B cell (primary cell): ENCODE results near the gene CACNA2D3. TPM values are rescaled to one million over a fixed set of nuclear protein-coding genes. Genes with fewer than 3 reads are reported as not detected.

Experiments
- ATAC-seq: fragments of 200-7000 bp; cut with Tn5 transposase; one replicate; pipeline ENCODE4 v1.10.0; 2021; ENCODE audit warnings: low read depth, mild to moderate bottlenecking, moderate number of reproducible peaks, moderate library complexity
- CTCF ChIA-PET: fragments of 350-600 bp; sonication (Branson Sonifier 250); formaldehyde crosslinking; loops from one replicate; lab custom pipeline; 2021; ENCODE audit warnings: antibody characterized with exemption, inconsistent platforms; lab: Charles Lee
- POLR2A ChIA-PET: fragments of 350-600 bp; sonication (Branson Sonifier 250); formaldehyde crosslinking; loops from one replicate; lab custom pipeline; 2021; ENCODE audit warnings: antibody characterized with exemption; lab: Charles Lee
- DNase-seq: peaks from one replicate; pipeline ENCODE4 v3.0.0; 2013
- H2AFZ ChIP-seq: 2 replicates; pipeline ENCODE4 v1.6.1; 2012; ENCODE audit warnings: mild to moderate bottlenecking, low read depth, low read length; ENCODE audit not compliant: insufficient read depth, poor library complexity, severe bottlenecking
- H3K27ac ChIP-seq, 2 donors: 1 replicate in 1 of 2; 2 replicates in 1 of 2; pipeline ENCODE4 v1.5.1; 2012 to 2013; ENCODE audit warnings: low read length in 2 of 2, mild to moderate bottlenecking in 2 of 2, moderate library complexity in 1 of 2
- H3K27me3 ChIP-seq, 4 experiments: fragments of 200-600 bp in 1 of 4; sonication (generic) in 1 of 4; replicated peaks in 1 of 4; 1 replicate in 2 of 4; 2 replicates in 2 of 4; pipeline versions ENCODE4 v1.6.1 to v1.7.0; 2013 to 2016; ENCODE audit warnings: low read length in 3 of 4, mild to moderate bottlenecking in 2 of 4, mixed read lengths in 1 of 4, moderate library complexity in 1 of 4; ENCODE audit not compliant: insufficient read depth in 4 of 4, control insufficient read depth in 3 of 4; ENCODE audit errors: control extremely low read depth in 1 of 4
- H3K36me3 ChIP-seq, 2 experiments: replicated peaks in 1 of 2; 1 replicate in 1 of 2; 2 replicates in 1 of 2; pipeline versions ENCODE4 v1.6.1 to v1.7.1; 2013; ENCODE audit warnings: low read length in 1 of 2; ENCODE audit not compliant: insufficient read depth in 2 of 2, control insufficient read depth in 1 of 2; ENCODE audit errors: control extremely low read depth in 1 of 2, extremely low read depth in 1 of 2
- H3K4me1 ChIP-seq, 2 donors: fragments of 200-600 bp in 1 of 2; sonication (generic) in 1 of 2; 1 replicate in 1 of 2; 2 replicates in 1 of 2; pipeline versions ENCODE4 v1.5.1 to v1.6.1; 2013 to 2017; ENCODE audit warnings: low read length in 2 of 2; ENCODE audit not compliant: control insufficient read depth in 2 of 2, insufficient read depth in 2 of 2
- H3K4me2 ChIP-seq: replicated peaks from 2 replicates; pipeline ENCODE3; 2012; ENCODE audit warnings: mild to moderate bottlenecking, low read depth, low read length; ENCODE audit not compliant: poor library complexity, severe bottlenecking
- H3K4me3 ChIP-seq, 5 experiments: fragments of 200-600 bp in 1 of 5; sonication (generic) in 1 of 5; 1 replicate in 3 of 5; 2 replicates in 2 of 5; pipeline versions ENCODE4 v1.5.1 to v1.7.0; 2011 to 2016; ENCODE audit warnings: low read length in 4 of 5, mild to moderate bottlenecking in 4 of 5, low read depth in 2 of 5, control low read depth in 1 of 5, moderate library complexity in 1 of 5; ENCODE audit not compliant: insufficient read depth in 1 of 5; ENCODE audit errors: control extremely low read depth in 1 of 5, extremely low read depth in 1 of 5
- H3K79me2 ChIP-seq: fragments of 200-600 bp; sonication (generic); one replicate; pipeline ENCODE4 v1.6.0; 2016; ENCODE audit warnings: low read length; ENCODE audit not compliant: control insufficient read depth, insufficient read depth
- H3K9ac ChIP-seq: fragments of 200-600 bp; sonication (generic); 2 replicates; pipeline ENCODE4 v1.6.1; 2017; ENCODE audit warnings: mild to moderate bottlenecking, low read length, moderate library complexity
- H3K9me3 ChIP-seq, 3 donors: one replicate each; pipeline versions ENCODE4 v1.6.1 to v1.7.1; 2013; ENCODE audit warnings: low read length in 2 of 3; ENCODE audit not compliant: control insufficient read depth in 2 of 3, insufficient read depth in 1 of 3; ENCODE audit errors: control extremely low read depth in 1 of 3
- H4K20me1 ChIP-seq: 2 replicates; pipeline ENCODE4 v1.6.0; 2012; ENCODE audit warnings: mild to moderate bottlenecking, low read length; ENCODE audit not compliant: insufficient read depth, control insufficient read depth, poor library complexity, severe bottlenecking
- H3K27ac Mint-ChIP-seq: one replicate; pipeline ENCODE4 v1.8.0; 2021; ENCODE audit warnings: mixed read lengths
- H3K27me3 Mint-ChIP-seq: one replicate; pipeline ENCODE4 v1.8.0; 2021; ENCODE audit warnings: mixed read lengths
- H3K4me1 Mint-ChIP-seq: one replicate; pipeline ENCODE4 v1.8.0; 2021; ENCODE audit warnings: mixed read lengths
- H3K4me3 Mint-ChIP-seq: one replicate; pipeline ENCODE4 v1.8.0; 2021; ENCODE audit warnings: mixed read lengths
- H3K9me3 Mint-ChIP-seq: one replicate; pipeline ENCODE4 v1.8.0; 2022; ENCODE audit warnings: mixed read lengths; ENCODE audit not compliant: insufficient read depth
- EZH2 ChIP-seq: IDR thresholded peaks from 2 replicates; pipeline ENCODE4 v1.6.1; 2012; ENCODE audit warnings: borderline replicate concordance, low read depth, mild to moderate bottlenecking, moderate library complexity, low read length; ENCODE audit not compliant: insufficient read depth, poor library complexity, severe bottlenecking
- WGBS: methylation state at CpG from one replicate; pipeline ENCODE4 v1.1.5; 2013; ENCODE audit warnings: missing lambda C conversion rate; ENCODE audit not compliant: insufficient coverage; 5-methylcytosine and 5-hydroxymethylcytosine counted together
- intact Hi-C: fragments of 100-400 bp; cut with micrococcal nuclease; formaldehyde crosslinking; loops from one replicate; pipeline ENCODE4 v1.10.0; 2022
- polyA plus RNA-seq: library from polyadenylated mRNA; depleted of rRNA; stranded (reverse); fragments of >200 nt; gene quantifications from 2 replicates; pipeline ENCODE4 v1.2.3, GENCODE V29; 2012
- total RNA-seq, 2 donors: library from RNA; stranded (reverse); fragments of 120-200 nt in 1 of 2; gene quantifications; 1 replicate in 1 of 2; 2 replicates in 1 of 2; pipeline versions ENCODE4 v1.2.3 to v1.2.4, GENCODE V29; 2013 to 2022
- TF ChIP-seq, protein P1 (sequence below): fragments of 200-600 bp; IDR thresholded peaks from one replicate; pipeline ENCODE4 v1.8.0; 2022; ENCODE audit warnings: antibody characterized with exemption, mild to moderate bottlenecking

The CACNA2D3 gene
- total and polyA plus RNA-seq, 2 donors (not counting 1 experiment from before 2014, with no cell fraction given): not detected

DNA sequence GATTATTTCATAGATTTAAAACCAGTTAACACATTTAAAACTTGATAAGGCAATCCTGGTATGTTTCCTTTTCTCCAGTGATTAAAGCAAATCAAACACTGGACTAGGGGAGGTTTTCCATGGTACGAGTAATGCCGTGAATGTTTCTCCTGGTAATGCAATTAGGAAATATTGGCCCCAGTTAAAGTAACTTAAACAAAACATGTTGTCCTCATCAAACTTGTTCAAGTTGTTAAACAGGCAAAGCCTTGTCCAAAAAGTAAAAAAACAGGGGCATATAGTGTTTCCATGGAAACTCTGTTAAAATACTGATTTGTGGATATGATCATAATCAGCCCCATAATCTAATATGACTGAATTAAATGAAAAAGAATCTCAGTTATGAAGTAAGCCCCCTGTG lies 818.6 kb downstream of the CACNA2D3 start:
- H3K27me3 Mint-ChIP-seq: no peaks in the 10 kb centered on the region
- no peaks in the 10 kb centered on the region for H3K9me3 Mint-ChIP-seq
- H3K4me3 ChIP-seq: no peak overlapping the region
- no peaks in the 10 kb centered on the region for H3K27me3 ChIP-seq
- CTCF ChIA-PET: no interaction called here
- H3K9ac ChIP-seq: no peak overlapping the region
- no peaks in the 10 kb centered on the region for H3K4me1 Mint-ChIP-seq
- no peaks in the 10 kb centered on the region for H3K4me1 ChIP-seq
- intact Hi-C loops: no loop called here
- H3K9me3 ChIP-seq: no peaks in the 10 kb centered on the region
- H3K4me2 ChIP-seq: no peak overlapping the region
- no peak for DNase-seq
- H3K27ac Mint-ChIP-seq: no peak overlapping the region
- TF ChIP-seq EZH2: no peak
- TF ChIP-seq, protein P1, sequence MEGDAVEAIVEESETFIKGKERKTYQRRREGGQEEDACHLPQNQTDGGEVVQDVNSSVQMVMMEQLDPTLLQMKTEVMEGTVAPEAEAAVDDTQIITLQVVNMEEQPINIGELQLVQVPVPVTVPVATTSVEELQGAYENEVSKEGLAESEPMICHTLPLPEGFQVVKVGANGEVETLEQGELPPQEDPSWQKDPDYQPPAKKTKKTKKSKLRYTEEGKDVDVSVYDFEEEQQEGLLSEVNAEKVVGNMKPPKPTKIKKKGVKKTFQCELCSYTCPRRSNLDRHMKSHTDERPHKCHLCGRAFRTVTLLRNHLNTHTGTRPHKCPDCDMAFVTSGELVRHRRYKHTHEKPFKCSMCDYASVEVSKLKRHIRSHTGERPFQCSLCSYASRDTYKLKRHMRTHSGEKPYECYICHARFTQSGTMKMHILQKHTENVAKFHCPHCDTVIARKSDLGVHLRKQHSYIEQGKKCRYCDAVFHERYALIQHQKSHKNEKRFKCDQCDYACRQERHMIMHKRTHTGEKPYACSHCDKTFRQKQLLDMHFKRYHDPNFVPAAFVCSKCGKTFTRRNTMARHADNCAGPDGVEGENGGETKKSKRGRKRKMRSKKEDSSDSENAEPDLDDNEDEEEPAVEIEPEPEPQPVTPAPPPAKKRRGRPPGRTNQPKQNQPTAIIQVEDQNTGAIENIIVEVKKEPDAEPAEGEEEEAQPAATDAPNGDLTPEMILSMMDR: no peak
- H4K20me1 ChIP-seq: no peaks in the 10 kb centered on the region
- no peaks in the 10 kb centered on the region for H3K36me3 ChIP-seq
- no peak overlapping the region for H3K27ac ChIP-seq
- no peaks in the 10 kb centered on the region for H3K79me2 ChIP-seq
- H3K4me3 Mint-ChIP-seq: no peak overlapping the region
- POLR2A ChIA-PET: no interaction called here
- no CpG with 5 or more reads among the region's 2 CpGs for WGBS
- H2AFZ ChIP-seq: no peak overlapping the region
- no peak for ATAC-seq

DNA sequence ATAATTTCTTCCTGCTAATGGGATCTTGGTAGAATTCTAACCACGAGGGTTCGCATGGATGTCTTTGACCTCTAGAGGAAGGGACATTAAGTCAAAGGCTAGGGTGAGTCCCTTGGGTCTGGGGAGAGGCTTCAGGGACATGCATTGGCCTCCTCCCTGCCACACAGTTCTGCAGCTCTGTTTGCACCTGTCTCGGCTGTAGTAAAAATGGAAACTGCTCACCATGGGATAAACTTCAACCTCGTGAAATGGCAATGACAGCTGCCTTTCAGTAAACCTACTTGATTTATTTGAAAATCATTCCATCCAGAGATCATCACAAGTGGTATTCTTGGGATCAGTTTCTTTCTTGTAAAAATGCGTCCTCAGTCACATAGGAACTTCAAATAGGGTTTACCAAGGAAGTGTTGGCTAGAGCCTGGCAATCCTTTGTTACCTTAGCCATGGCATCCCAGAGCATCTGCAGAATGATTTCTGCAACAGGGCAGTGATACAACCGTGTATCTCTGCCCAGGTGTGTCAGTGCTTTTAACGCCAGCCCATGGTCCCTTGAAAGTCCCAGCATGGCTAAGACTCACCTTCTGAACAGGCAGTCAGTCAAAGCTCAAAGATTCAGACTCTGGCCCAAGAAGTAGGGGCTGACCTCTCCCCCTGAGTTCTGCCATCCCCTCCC lies 819.5 kb downstream of the CACNA2D3 start:
- TF ChIP-seq, protein P1: no peak
- TF ChIP-seq EZH2: no peak
- no peaks in the 10 kb centered on the region for H3K9me3 ChIP-seq
- H3K4me3 Mint-ChIP-seq: no peak overlapping the region
- ChIA-PET POLR2A (no interaction called here), CTCF (no interaction called here)
- intact Hi-C loops: no loop called here
- H3K4me3 ChIP-seq: no peak overlapping the region
- H3K36me3 ChIP-seq: no peaks in the 10 kb centered on the region
- H3K27me3 ChIP-seq: no peaks in the 10 kb centered on the region
- 84% methylated on average over 5 of the region's 7 CpGs for WGBS
- no peaks in the 10 kb centered on the region for H3K4me1 ChIP-seq
- no peaks in the 10 kb centered on the region for H3K9me3 Mint-ChIP-seq
- H3K27me3 Mint-ChIP-seq: no peaks in the 10 kb centered on the region
- H3K4me1 Mint-ChIP-seq: no peaks in the 10 kb centered on the region
- ATAC-seq (no peak), DNase-seq (no peak)
- H3K27ac Mint-ChIP-seq: no peak overlapping the region
- no peaks in the 10 kb centered on the region for H3K79me2 ChIP-seq
- H3K9ac ChIP-seq: no peak overlapping the region
- H3K27ac ChIP-seq: no peak overlapping the region
- no peak overlapping the region for H2AFZ ChIP-seq
- no peak overlapping the region for H3K4me2 ChIP-seq
- H4K20me1 ChIP-seq: no peaks in the 10 kb centered on the region
